Neural progenitor cell (in vitro differentiated cells): Measurements from ENCODE around the gene INSM1.

Experiments
- EZH2 ChIP-seq: fragments of 200-600 bp; sonication (generic); IDR thresholded peaks from 2 replicates; pipeline ENCODE4 v1.6.1; 2017; ENCODE audit warnings: antibody characterized with exemption, mild to moderate bottlenecking, moderate library complexity
- EZH2phosphoT487 ChIP-seq: fragments of 200-600 bp; sonication (generic); IDR thresholded peaks from 2 replicates; pipeline ENCODE4 v1.6.1; 2017; ENCODE audit warnings: antibody characterized with exemption
- TF ChIP-seq, protein P1 (sequence below): fragments of 200-600 bp; sonication (generic); IDR thresholded peaks from 2 replicates; pipeline ENCODE4 v1.5.1; 2017; ENCODE audit warnings: antibody characterized with exemption, mild to moderate bottlenecking

GRCh38 chr20:20375862-20376261 is 8.0 kb downstream of the INSM1 start:
- TF ChIP-seq, protein P1, sequence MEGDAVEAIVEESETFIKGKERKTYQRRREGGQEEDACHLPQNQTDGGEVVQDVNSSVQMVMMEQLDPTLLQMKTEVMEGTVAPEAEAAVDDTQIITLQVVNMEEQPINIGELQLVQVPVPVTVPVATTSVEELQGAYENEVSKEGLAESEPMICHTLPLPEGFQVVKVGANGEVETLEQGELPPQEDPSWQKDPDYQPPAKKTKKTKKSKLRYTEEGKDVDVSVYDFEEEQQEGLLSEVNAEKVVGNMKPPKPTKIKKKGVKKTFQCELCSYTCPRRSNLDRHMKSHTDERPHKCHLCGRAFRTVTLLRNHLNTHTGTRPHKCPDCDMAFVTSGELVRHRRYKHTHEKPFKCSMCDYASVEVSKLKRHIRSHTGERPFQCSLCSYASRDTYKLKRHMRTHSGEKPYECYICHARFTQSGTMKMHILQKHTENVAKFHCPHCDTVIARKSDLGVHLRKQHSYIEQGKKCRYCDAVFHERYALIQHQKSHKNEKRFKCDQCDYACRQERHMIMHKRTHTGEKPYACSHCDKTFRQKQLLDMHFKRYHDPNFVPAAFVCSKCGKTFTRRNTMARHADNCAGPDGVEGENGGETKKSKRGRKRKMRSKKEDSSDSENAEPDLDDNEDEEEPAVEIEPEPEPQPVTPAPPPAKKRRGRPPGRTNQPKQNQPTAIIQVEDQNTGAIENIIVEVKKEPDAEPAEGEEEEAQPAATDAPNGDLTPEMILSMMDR, result no peak
- TF ChIP-seq EZH2phosphoT487 (no peak), EZH2 (no peak)
